Amniotic epithelial cell (primary cell): ENCODE results near the gene CTXN1.

ENCODE experiments used
- DNase-seq: peaks from one replicate; pipeline ENCODE4 v3.0.0-alpha.2; 2010; ENCODE audit warnings: low read depth

The CTXN1 gene

DNA sequence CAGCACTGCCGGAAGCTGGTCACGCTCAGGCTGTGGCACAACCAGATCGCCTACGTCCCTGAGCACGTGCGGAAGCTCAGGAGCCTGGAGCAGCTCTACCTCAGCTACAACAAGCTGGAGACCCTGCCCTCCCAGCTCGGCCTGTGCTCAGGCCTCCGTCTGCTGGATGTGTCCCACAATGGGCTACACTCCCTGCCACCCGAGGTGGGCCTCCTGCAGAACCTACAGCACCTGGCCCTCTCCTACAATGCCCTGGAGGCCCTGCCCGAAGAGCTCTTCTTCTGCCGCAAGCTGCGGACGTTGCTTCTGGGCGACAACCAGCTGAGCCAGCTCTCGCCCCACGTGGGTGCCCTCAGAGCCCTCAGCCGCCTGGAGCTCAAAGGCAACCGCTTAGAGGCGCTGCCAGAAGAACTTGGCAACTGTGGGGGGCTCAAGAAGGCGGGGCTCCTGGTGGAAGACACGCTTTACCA, 25.5 kb downstream of the CTXN1 start:
- DNase-seq: no peak

DNA sequence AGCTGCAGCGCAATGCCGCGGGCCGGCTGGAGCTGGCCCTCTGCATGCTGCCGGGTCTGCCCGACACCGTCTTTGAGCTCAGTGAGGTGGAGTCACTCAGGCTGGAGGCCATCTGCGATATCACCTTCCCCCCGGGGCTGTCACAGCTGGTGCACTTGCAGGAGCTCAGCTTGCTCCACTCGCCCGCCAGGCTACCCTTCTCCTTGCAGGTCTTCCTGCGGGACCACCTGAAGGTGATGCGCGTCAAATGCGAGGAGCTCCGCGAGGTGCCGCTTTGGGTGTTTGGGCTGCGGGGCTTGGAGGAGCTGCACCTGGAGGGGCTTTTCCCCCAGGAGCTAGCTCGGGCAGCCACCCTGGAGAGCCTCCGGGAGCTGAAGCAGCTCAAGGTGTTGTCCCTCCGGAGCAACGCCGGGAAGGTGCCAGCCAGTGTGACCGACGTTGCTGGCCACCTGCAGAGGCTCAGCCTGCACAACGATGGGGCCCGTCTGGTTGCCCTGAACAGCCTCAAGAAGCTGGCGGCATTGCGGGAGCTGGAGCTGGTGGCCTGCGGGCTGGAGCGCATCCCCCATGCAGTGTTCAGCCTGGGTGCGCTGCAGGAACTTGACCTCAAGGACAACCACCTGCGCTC, 26.1 kb downstream of the CTXN1 start:
- DNase-seq: no peak

DNA sequence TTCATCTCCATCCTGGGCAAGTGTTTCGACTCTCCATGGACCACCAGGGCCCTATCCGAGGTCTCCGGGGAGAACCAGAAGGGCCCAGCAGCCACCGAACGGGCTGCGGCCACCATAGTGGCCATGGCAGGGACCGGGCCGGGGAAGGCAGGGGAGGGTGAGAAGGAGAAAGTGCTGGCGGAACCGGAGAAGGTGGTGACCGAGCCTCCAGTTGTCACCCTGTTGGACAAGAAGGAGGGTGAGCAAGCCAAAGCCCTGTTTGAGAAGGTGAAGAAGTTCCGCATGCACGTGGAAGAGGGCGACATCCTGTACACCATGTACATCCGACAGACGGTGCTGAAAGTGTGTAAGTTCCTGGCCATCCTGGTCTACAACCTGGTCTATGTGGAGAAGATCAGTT, 27.0 kb downstream of the CTXN1 start:
- DNase-seq: no peak

DNA sequence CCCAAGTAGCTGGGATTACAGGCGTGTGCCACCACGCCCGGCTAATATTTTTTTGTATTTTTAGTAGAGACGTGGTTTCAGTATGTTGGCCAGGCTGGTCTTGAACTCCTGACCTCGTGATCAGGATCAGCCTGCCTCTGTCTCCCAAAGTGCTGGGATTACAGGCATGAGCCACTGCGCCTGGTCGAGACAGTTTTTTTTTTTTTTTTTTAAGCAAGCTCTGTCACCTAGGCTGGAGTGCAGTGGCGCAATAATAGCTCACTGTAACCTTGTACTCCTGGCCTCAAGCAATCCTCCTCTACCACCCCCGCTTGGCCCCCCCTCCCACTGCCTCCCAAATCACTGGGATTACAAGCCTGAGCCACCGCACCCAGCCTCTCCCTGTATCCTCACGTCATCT, 28.6 kb downstream of the CTXN1 start:
- peak; percentile 33 for DNase-seq

DNA sequence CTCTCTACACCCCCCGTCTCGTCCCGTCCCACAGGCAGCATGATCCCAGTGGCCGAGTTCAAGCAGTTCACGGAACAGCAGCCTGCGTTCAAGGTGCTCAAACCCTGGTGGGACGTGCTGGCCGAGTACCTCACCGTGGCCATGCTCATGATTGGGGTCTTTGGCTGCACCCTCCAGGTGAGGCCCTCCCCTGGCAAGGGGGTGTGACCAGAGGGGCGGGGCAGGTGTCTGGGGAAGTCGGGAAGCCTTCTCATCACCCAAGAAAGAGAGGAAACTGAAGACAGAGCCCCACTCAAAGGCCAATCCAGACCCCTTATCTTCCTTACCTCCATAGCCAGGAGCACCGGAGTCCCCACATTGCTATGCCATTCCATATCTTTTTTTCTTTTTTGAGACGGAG, 30.4 kb downstream of the CTXN1 start:
- no peak for DNase-seq

DNA sequence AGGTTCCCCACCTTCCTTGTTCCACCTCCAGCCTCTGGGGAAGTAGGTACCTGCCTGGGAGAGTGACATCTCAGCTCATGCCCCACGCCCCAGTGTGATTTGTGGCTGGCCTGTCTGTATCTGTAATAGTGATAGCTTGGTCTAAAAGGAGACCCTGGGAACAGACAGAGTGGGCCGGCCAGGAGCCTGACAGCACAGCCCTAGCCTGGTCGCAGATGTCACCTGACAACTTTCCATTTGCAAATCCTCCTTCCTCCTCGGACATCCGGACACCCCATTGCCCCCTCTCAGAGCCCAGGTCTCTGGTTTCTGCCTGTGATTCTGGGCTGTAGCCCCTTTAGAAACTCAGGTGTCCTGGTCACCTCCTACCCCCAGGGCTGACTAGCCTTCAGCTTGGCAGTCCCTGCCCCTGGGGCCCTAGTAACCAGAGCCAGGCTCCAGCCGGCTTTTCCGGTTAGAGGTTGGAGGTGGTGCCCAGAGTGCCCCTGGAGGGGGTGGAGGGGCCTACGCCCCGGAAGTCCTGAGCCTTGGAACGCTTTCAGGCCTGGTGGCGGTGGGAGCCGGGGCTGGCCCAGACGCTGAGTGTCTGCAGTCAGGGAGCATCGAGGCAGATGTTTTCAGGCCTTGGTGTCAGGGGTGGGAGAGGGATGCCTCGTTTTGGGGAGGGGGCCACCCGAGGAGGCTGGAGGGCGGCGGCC, 31.2 kb downstream of the CTXN1 start:
- DNase-seq: no peak

DNA sequence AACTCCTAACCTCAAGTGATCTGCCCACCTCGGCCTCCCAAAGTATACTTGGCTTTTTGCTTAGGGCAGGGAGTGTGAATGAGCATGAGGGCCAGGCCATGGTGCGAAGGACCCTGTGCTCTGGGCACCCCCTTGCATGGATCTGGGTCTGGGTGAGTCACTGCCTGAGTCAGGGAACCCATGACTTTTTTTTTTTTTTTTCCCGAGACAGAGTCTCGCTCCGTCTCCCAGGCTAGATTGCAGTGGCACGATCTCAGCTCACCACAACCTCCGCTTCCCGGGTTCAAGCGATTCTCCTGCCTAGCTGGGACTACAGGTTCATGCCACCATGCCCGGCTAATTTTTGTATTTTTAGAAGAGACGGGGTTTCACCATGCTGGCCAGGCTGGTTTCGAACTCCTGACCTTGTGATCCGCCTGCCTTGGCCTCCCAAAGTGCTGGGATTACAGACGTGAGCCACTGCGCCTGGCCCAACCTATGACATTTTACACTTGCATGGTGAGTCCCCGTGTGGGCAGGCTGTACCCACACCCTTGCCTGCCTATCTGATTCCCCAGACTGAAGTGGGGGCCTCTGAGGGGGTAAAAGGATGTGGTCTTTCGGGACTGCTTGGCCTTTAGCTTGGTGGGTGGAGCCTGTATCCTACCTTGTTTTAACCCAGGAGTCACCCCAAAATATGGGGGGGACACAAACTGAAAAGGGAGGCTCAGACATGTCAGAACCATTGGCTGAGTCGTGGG, 32.4 kb downstream of the CTXN1 start:
- DNase-seq: peak; percentile 70

DNA sequence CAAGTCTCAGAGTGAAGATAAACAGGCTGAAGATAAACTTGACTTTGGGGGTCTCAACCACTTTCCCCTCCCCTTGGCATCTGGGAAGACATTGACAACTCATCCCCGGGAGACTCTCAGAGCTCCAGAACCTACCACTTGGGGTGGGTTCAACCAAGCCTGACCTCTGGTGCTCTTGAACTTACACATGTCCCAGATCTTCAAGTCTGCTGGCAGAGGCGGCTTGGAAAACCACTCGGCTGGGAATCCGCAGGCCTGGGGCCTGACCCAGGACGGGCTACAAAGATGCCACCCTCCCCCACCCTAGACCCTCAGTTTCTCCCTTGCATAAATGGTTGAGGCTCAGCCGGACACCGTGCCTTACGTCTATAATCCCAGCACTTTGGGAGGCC, 37.1 kb downstream of the CTXN1 start:
- no peak for DNase-seq

DNA sequence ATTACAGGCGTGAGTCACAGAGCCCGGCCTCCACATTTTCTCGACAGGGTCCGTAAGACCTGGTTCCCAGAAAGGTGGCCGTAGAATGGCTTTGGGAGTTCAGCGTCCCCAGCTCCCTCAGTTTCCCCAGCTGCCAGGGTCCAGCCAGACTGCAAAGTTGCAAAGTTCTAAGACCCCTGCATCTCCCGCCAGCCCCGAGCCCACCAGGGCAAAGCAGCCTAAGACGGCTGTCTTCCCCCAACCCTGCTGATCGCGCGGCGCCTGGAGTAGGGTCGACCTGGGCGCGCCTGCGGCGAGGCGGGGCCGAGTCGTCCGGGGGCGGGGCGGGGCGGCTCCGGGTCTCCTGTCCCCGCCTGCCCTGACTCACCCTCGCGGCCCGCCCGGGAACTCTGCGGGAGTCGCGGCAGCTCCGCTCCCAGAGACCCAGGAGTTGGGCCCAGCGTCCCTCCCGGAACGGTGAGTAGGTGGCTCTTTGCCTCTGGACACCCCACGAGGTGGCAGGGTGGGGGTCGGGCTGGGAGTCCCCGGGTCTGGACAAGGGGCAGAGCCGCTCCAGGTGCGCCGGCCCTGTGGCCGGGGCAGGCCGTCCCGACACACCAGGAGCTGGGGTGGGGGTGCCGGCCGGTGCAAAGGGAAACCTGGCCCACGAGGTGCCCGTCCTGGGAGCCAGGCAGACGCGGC, 37.6 kb downstream of the CTXN1 start, which contains the start of gene LRRC8E:
Gene LRRC8E (plus strand): TSS at position 366 of the 681 bp plus-strand sequence. CDS start 7,094 bp downstream, outside the sequence.
- peak; percentile 49 for DNase-seq

DNA sequence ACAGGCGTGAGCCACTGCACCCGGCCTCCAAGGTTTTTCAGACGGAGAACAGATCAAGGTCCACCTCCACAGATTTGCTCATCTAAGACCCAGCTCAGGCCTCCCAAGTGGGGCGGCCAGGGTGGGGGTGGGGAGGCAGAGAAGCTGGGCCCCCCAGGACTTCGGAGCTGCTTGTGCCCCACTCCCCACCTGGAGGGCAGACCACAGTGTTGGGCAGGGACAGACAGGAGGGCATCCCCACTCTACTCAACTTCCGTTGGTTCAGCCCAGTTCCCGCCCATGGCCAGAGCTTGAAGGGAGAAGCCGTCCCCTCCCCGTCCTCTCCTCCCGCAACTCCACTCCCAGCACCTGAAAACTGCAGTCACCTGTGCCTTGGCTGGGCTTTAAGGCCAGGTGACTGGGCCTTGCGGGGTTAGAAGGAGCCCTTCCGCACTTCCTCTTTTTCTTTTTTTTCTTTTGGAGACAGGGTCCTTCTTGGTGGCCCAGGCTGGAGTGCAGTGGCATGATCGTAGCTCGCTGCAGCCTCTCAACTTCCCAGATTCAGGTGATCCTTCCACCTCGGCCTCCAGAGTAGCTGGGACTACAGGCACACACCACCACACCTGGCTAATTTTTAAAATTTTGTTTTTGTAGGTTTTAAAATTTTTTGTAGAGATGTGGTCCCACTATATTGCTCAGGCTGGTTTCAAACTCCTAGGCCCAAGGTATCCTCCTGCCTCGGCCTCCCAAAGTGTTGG, 38.4 kb downstream of the CTXN1 start:
- no peak for DNase-seq

DNA sequence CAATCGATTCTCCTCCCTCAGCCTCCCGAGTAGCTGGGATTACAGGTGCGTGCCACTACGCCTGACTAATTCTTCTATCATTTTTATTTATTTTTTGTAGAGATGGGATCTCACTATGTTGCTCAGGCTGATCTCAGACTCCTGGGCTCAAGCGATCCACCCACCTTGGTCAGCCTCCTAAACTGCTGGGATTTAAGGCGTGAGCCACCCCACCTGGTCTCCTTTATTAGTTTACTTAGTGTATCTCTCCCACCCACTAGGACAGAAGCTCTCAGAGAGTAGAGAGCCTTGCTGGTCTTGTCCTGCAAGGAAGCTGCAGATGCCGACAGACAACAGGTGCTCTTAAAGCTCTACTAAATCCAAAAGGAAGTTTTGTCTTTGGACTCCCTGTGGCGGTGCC, 40.1 kb downstream of the CTXN1 start:
- no peak for DNase-seq

DNA sequence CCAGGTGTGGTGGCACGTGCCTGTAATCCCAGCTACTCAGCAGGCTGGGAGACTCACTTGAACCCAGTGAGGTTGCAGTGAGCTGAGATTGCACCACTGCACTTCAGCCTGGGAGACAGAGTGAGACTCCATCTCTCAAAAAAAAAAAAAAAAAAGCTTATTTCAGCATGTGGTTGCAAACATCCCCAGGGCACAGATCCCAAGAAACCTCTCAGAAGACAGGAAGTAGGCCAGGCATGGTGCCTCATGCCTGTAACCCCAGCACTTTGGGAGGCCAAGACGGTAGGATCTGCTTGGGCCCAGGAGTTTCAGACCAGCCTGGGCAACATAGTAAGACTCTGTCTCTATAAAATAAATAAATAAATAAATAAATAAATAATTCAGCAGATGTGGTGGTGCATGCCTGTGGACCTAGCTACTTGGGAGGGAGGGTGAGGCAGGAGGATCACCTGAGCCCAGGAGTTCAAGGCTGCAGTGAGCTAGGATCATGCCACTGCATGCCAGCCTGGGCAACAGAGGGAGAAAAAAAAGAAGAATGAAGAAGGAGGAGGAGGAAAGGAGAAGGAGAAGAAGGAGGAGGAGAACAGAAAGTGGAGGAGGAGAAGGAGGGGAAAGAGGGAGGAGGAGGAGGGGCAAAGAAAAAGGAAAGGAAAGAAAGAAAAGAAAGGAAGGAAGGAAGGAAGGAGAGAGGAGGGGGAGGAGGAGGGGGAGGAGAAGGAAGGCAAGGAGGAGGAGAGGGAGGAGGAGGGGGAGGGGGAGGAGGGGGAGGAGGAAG, 42.0 kb downstream of the CTXN1 start:
- peak; percentile 38 for DNase-seq

DNA sequence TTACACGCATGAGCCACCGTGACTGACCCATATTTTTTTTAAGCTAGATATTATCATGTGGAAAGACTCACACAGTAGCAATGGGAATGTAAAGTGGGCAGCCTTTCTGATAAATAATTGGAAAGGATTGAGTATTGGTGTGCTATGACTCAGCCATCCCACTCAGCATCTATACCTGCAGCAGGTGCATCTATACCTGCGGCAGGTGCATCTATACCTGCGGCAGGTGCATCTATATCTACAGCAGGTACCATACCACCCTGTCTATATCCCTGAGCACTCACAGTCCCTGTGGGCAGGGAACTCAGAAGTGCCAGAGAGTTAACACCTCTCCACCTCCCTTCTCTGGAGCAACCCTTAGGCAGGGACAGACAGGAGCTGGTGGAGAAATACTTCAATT, 42.8 kb downstream of the CTXN1 start:
- no peak for DNase-seq

DNA sequence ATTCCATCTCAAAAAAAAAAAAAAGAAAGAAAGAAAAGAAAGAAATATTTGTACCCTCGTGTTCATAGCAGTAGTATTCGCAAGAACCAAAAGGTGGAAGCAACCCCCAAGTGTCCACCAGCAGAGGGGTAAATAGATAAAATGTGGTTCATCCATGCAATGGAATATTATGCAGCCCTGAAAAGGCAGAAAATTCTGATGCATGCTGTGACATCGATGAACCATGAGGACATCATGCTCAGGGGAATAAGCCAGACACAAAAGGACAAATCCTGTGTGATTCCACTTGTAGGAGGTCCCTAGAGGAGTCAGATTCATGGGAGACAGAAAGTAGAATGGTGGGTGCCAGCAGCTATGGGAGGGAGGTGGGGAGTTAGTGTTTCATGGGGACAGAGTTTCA, 44.0 kb downstream of the CTXN1 start:
- DNase-seq: no peak

DNA sequence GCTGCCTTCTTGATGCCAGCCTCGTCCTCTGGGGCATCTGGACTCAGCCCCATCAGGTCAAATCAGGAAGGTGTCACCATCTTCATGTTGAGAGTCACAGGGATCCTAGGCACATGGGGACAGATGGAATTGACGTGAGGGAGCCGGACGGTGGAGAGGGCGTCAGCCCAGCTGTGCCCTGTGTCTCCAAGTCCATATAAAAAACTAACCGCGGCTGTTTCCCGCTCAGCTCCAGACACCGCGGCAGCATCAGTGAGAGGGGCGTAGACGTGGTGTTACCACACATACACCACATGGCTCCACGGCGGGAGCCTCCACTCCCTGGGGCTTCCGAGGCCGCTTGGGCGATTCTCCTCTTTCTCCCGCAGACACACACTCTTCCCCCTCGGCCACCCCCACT, 46.1 kb downstream of the CTXN1 start:
- no peak for DNase-seq

DNA sequence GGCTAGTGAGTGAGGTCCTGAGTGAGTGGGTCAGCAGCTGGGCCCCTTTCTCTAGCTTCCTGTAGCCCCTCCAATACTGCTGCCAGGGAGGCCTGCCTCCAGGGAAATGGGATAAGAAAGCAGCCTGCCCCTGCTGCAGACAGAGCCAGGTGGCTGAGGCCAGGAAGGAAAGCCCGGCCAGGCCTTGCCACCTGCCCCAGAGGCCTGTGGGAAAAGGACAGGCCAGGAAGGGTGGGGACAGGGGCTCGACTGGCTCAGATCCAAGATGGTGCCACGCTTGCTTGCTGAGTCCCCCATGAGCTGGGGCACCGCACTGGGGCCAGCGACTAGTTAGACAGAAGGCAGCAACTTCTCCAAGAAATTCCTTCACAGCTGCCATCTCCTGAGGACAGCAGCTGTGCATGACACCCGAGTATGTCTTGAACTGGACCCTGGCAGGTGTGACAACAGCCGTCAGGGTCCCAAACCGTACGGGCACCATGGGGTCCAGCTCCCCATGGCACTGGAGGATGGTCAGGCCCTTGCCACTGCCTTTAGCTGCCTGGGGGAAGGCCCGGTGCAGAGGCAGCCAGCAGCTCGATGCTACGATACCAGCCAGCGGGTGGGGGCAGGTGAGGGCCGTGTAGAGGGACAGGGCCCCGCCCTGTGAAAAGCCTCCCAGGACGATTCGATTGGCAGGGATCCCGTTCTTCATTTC, 46.7 kb downstream of the CTXN1 start:
- no peak for DNase-seq

DNA sequence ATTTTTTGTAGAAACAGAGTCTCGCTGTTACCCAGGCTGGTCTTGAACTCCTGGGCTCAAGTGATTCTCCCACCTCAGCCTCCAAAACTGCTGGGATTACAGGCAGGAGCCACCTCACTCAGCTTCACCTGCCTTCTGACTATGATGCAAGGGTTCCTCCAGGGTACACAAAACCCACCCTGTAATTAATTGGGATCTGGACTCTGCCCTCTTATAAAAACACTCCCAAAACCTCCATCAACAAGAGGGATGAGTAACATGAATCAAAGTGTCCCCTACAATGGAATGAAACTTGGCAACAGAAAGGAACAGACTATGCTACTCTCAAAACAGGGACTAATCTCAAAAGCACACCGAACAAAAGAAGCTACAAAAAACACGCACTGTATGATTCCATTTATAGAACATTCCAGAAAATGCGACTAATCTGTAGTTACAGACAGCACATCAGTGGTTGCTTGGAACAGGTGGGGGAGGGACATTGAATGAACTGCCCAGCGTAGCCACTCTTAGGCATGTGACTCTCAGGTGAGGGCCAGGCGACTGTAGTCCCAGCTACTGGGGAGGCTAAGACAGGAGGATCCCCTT, 48.6 kb downstream of the CTXN1 start:
- DNase-seq: no peak

DNA sequence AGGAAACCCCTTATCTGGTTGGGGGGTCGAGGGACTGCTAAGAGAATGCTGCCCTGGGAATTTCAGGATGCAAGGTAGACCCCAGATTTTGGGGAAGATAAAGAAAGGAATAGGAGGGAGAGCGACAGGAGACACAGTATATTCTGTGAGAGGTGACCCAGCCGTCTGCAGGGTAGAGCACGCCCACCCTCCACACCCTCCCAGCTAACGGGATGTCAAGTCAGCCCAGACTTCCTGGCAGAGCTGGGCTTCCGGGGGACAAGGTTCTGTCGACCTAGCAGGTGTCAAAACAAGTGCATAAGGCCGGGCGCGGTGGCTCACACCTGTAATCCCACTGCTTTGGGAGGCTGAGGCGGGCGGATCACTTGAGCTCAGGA, 51.0 kb downstream of the CTXN1 start:
- DNase-seq: no peak
